GM18499 (cell line): ENCODE results near the gene SMTN.
"Not testable (repeated sequence)": the region's sequence is repeated elsewhere in the genome, so short reads cannot be mapped to it uniquely, and the experiment has no call there.

Experiments used
- ATAC-seq: cut with Tn5 transposase; IDR thresholded peaks from one replicate; pipeline ENCODE4 v1.9.1; 2021; ENCODE audit warnings: moderate number of reproducible peaks; ENCODE audit not compliant: insufficient read depth, unreplicated experiment

Gene SMTN

GRCh38 chr22:31080848-31081649, at the start of gene SMTN:
Gene SMTN, plus strand, starts transcription at chr22:31081318. Its CDS starts 1,941 bp downstream, at chr22:31083259.
- no peak for ATAC-seq

- no peak for ATAC-seq
These were observed 44.2 kb upstream of the SMTN start for GRCh38 chr22:31036671-31037550.

- no peak for ATAC-seq
These were observed 42.4 kb upstream of the SMTN start for GRCh38 chr22:31038686-31039085.

GRCh38 chr22:31039393-31039792, 41.7 kb upstream of the SMTN start:
- no peak for ATAC-seq

- no peak for ATAC-seq
These were observed 40.3 kb upstream of the SMTN start for GRCh38 chr22:31040542-31041398.

GRCh38 chr22:31044262-31044861, 36.8 kb upstream of the SMTN start:
- no peak for ATAC-seq

GRCh38 chr22:31045900-31046538, 35.1 kb upstream of the SMTN start:
- ATAC-seq, result no peak

DNA sequence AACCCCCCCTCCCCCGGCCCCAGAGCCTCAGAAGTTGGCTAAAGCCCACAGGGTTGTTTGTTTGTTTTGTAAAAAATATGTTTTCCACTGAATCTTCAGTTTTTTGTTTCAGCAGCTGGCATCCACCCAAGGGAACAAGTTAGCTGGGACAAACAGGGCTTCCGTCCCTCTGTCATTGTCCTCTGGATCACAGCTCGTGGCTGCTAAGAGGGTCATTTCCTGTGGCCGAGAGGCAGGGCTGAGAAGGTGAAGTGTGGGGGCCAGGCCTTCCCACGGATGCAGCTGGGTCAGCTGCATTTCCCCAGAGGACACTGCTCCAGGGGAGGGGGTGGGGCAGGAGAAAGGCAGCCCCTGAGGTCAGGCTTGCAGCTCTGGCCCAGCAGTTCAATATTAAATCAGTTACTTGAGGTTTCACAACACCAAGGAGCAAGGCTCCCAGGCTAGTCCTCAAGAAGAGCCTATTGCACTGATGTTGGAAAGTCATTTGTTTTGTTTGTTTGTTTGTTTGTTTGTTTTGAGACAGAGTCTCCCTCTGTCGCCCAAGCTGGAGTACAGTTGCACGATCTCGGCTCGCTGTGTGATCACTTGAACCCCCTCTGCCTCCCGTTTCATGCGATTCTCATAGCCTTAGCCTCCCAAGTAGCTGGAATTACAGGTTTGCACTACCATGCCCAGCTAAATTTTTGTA, 34.4 kb upstream of the SMTN start:
- no peak for ATAC-seq

DNA sequence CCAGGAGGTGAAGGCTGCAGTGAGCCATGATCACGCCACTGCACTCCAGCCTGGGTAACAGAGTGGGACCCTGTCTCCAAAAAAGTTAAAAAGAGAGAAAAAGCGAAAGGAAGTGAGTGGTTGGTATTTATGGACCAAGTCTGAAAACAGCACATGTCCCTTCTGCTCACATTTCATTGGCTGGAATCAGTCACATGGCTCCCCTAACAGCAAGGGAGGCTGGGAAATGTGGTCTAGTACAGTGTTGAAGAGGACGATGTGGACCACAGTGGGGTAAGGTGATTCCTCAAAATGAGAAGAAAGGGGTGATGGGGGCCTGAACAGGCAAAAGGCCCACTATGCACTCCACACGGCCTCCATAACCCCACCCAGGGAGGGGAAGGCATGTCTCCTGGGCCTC, 32.5 kb upstream of the SMTN start:
- ATAC-seq, result no peak

DNA sequence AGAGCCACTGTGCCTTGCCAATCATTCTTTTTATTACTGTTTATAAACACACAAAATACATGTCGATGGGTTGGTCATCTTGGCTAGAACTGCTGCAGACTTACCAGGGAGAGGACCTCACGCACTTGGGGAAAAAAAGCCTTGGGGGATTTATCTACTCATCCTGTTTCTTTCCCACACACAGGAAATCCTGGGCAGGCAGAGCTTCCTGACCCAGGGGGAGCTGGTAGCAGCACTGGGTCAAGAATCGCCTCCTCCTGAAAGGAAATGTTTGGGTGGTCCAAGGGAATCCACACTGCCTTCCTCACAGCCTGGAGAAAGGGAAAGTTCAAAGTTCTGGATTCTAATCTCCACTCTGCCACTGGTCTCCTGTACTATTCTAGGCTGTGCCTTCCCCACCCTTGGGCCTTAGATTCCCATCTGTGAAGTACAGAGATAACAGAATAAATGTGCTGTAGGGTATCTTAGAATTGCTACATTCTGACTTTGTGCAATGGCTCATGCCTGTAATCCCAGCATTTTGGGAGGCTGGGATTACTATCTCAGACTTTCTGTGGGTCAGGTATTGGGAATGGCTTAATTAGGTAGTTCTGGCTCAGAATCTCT, 31.2 kb upstream of the SMTN start:
- no peak for ATAC-seq

- ATAC-seq, result no peak
These were observed 25.9 kb upstream of the SMTN start for GRCh38 chr22:31055117-31055634.

DNA sequence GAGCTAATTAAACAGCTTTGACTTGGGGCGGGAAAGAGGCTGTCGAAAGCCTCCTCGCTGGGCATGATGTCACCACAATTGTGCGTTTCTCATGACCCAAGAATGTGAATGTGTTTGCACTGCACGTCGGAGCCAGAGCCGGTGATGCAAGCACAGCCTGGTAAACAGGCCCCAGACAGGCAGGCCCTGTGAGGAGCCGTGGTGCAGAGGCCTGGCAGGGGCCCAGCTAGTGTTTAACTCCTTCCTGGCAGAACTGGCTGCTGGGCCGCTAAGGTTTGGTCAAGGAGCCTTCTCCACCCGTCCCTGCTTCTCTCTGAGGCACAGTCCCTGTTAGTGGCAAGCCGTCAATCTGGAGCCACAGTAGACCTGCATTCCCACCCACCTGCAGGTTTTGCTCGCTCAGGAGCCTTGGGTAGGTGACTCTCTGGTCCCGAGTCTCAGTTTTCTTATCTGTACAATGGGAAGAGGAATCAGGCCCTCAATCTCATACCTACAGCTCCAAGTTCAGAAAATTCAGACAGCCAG, 25.4 kb upstream of the SMTN start:
- ATAC-seq, result no peak

GRCh38 chr22:31056986-31057599, 24.0 kb upstream of the SMTN start:
- no peak for ATAC-seq

GRCh38 chr22:31059663-31060062, 21.5 kb upstream of the SMTN start:
- ATAC-seq, result not testable (repeated sequence)

- no peak for ATAC-seq
These were observed 18.4 kb upstream of the SMTN start for GRCh38 chr22:31062566-31063230.

DNA sequence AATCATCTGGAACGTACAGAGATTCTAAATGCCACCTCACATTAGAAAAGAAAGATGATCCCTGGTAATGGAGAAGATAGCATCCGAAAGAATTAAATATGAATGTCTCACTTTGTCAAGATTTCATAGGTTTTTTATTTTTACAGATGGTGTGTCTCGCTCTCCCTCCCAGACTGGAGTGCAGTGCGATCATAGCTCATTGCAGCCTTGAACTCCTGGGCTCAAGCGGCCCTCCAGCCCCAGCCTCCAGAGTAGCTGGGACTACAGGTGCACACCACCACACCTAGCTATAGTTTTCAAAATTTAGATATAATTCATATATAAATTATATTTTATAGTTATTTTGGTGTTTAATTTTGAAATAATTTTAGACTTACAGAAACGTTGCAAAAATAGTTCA, 16.7 kb upstream of the SMTN start:
- no peak for ATAC-seq

- ATAC-seq, result no peak
These were observed 12.1 kb upstream of the SMTN start for GRCh38 chr22:31068970-31069369.
